ENCODE data around the gene MACROD2.

GRCh38 chr20:16082051-16082550 lies 2086.8 kb downstream of the MACROD2 start:
- no peak for TF ChIP-seq CTCF (IDR thresholded peaks at IDR 0.05)
- TF ChIP-seq POLR2A (IDR thresholded peaks at IDR 0.05): no peak

All from tibial nerve (tissue), 3 donors.